ENCODE measurements around the gene TP73. TPM values are rescaled to one million over a fixed set of nuclear protein-coding genes. Genes with fewer than 3 reads are reported as not detected.
"Not testable (repeated sequence)": the region's sequence is repeated elsewhere in the genome, so short reads cannot be mapped to it uniquely, and the experiment has no call there.

Gene TP73
- total RNA-seq, 1 donor from 2014 or later = 1.4 TPM

- H3K4me1 Mint-ChIP-seq (ENCODE audit: low read depth) = no peaks in the 10 kb centered on the region
- no peaks in the 10 kb centered on the region for H3K9me3 Mint-ChIP-seq
- no peak for DNase-seq (ENCODE audit: low spot score)
- no peaks in the 10 kb centered on the region for H3K36me3 Mint-ChIP-seq (ENCODE audit: low read depth)
- H3K27me3 Mint-ChIP-seq (ENCODE audit: insufficient read depth) = peaks cover 23% of the 10 kb centered on the region
- intact Hi-C loops (cut with micrococcal nuclease) = no loop called here
- H3K4me3 Mint-ChIP-seq = no peak within 1 kb of the TSS
- no peak within 1 kb of the TSS for H3K27ac Mint-ChIP-seq
Observed at GRCh38 chr1:3611170-3612019, 40.9 kb upstream of the TP73 start, which contains the start of gene MEGF6. Gene MEGF6 (minus strand): TSS chr1:3611508. CDS start chr1:3611268, 240 bp downstream.

- DNase-seq (ENCODE audit: low spot score) = no peak
- Mint-ChIP-seq H3K4me1 (ENCODE audit: low read depth) (no peaks in the 10 kb centered on the region), H3K36me3 (ENCODE audit: low read depth) (no peaks in the 10 kb centered on the region), H3K27me3 (ENCODE audit: insufficient read depth) (peaks cover 23% of the 10 kb centered on the region), H3K9me3 (no peaks in the 10 kb centered on the region), H3K27ac (no peak overlapping the region), H3K4me3 (no peak overlapping the region)
- intact Hi-C loops (cut with micrococcal nuclease) = no loop called here
Observed at GRCh38 chr1:3612123-3612522, 40.2 kb upstream of the TP73 start.

- H3K4me1 Mint-ChIP-seq (ENCODE audit: low read depth) = peaks cover 4% of the 10 kb centered on the region
- H3K4me3 Mint-ChIP-seq = no peak overlapping the region
- H3K27me3 Mint-ChIP-seq (ENCODE audit: insufficient read depth) = peaks cover 21% of the 10 kb centered on the region
- DNase-seq (ENCODE audit: low spot score) = no peak
- intact Hi-C loops (cut with micrococcal nuclease) = no loop called here
- H3K36me3 Mint-ChIP-seq (ENCODE audit: low read depth) = no peaks in the 10 kb centered on the region
- no peaks in the 10 kb centered on the region for H3K9me3 Mint-ChIP-seq
- H3K27ac Mint-ChIP-seq = no peak overlapping the region
Observed at GRCh38 chr1:3614755-3615742, 37.3 kb upstream of the TP73 start.

- Mint-ChIP-seq H3K36me3 (ENCODE audit: low read depth) (no peaks in the 10 kb centered on the region), H3K27me3 (ENCODE audit: insufficient read depth) (peaks cover 14% of the 10 kb centered on the region), H3K27ac (no peak overlapping the region), H3K4me1 (ENCODE audit: low read depth) (peaks cover 4% of the 10 kb centered on the region), H3K9me3 (no peaks in the 10 kb centered on the region), H3K4me3 (no peak overlapping the region)
- intact Hi-C loops (cut with micrococcal nuclease) = no loop called here
- DNase-seq (ENCODE audit: low spot score) = no peak
Observed at GRCh38 chr1:3616861-3617260, 35.5 kb upstream of the TP73 start.

- H3K4me3 Mint-ChIP-seq = no peak overlapping the region
- peaks cover 12% of the 10 kb centered on the region for H3K4me1 Mint-ChIP-seq (ENCODE audit: low read depth)
- intact Hi-C loops (cut with micrococcal nuclease) = no loop called here
- no peak overlapping the region for H3K27ac Mint-ChIP-seq
- H3K36me3 Mint-ChIP-seq (ENCODE audit: low read depth) = no peaks in the 10 kb centered on the region
- H3K27me3 Mint-ChIP-seq (ENCODE audit: insufficient read depth) = peaks cover 8% of the 10 kb centered on the region
- H3K9me3 Mint-ChIP-seq = no peaks in the 10 kb centered on the region
- no peak for DNase-seq (ENCODE audit: low spot score)
Observed at GRCh38 chr1:3617806-3618345, 34.4 kb upstream of the TP73 start.

GRCh38 chr1:3618531-3618880, 33.8 kb upstream of the TP73 start:
- H3K27ac Mint-ChIP-seq = no peak overlapping the region
- intact Hi-C loops (cut with micrococcal nuclease) = no loop called here
- no peaks in the 10 kb centered on the region for H3K9me3 Mint-ChIP-seq
- H3K36me3 Mint-ChIP-seq (ENCODE audit: low read depth) = no peaks in the 10 kb centered on the region
- H3K4me3 Mint-ChIP-seq = no peak overlapping the region
- peaks cover 15% of the 10 kb centered on the region for H3K4me1 Mint-ChIP-seq (ENCODE audit: low read depth)
- DNase-seq (ENCODE audit: low spot score) = no peak
- H3K27me3 Mint-ChIP-seq (ENCODE audit: insufficient read depth) = peaks cover 12% of the 10 kb centered on the region

GRCh38 chr1:3618881-3619671, 33.2 kb upstream of the TP73 start:
- no peak overlapping the region for H3K4me3 Mint-ChIP-seq

GRCh38 chr1:3620708-3621107, 31.6 kb upstream of the TP73 start:
- intact Hi-C loops (cut with micrococcal nuclease) = loop anchor here (10.0 kb wide), 4 partner anchors 124 to 1206 kb away; partner anchors contain the start of genes PEX10, PRXL2B and SMIM1
- no peak overlapping the region for H3K27ac Mint-ChIP-seq

More at GRCh38 chr1:3618881-3619671, 33.2 kb upstream of the TP73 start:
- Mint-ChIP-seq H3K9me3 (no peaks in the 10 kb centered on the region), H3K27me3 (ENCODE audit: insufficient read depth) (peaks cover 12% of the 10 kb centered on the region), H3K36me3 (ENCODE audit: low read depth) (no peaks in the 10 kb centered on the region), H3K4me1 (ENCODE audit: low read depth) (peaks cover 21% of the 10 kb centered on the region), H3K27ac (no peak overlapping the region)
- peak; percentile 61 for DNase-seq (ENCODE audit: low spot score)
- intact Hi-C loops (cut with micrococcal nuclease) = loop anchor here (1.0 kb wide), 3 partner anchors 54 to 166 kb away; no protein-coding TSS in a partner anchor

GRCh38 chr1:3621151-3621671, 31.1 kb upstream of the TP73 start:
- not testable (repeated sequence) for H3K27ac Mint-ChIP-seq; H3K9me3 Mint-ChIP-seq; H3K36me3 Mint-ChIP-seq (ENCODE audit: low read depth); DNase-seq (ENCODE audit: low spot score); H3K27me3 Mint-ChIP-seq (ENCODE audit: insufficient read depth); H3K4me3 Mint-ChIP-seq
- intact Hi-C loops (cut with micrococcal nuclease) = loop anchor here (10.0 kb wide), 4 partner anchors 124 to 1206 kb away; partner anchors contain the start of genes PEX10, PRXL2B and SMIM1
- H3K4me1 Mint-ChIP-seq (ENCODE audit: low read depth) = peaks cover 29% of the 10 kb centered on the region

More at GRCh38 chr1:3620708-3621107, 31.6 kb upstream of the TP73 start:
- Mint-ChIP-seq H3K4me3 (peak overlapping the region; percentile 24), H3K27me3 (ENCODE audit: insufficient read depth) (peaks cover 8% of the 10 kb centered on the region), H3K9me3 (no peaks in the 10 kb centered on the region), H3K36me3 (ENCODE audit: low read depth) (no peaks in the 10 kb centered on the region), H3K4me1 (ENCODE audit: low read depth) (peaks cover 24% of the 10 kb centered on the region)
- DNase-seq (ENCODE audit: low spot score) = no peak

- intact Hi-C loops (cut with micrococcal nuclease) = loop anchor here (10.0 kb wide), 4 partner anchors 123 to 1207 kb away; partner anchors contain the start of genes PEX10, PRXL2B and SMIM1
- Mint-ChIP-seq H3K27ac (peak overlapping the region; percentile 29), H3K4me3 (peak overlapping the region; percentile 57), H3K4me1 (ENCODE audit: low read depth) (peaks cover 32% of the 10 kb centered on the region)
- DNase-seq (ENCODE audit: low spot score); H3K27me3 Mint-ChIP-seq (ENCODE audit: insufficient read depth); H3K9me3 Mint-ChIP-seq; H3K36me3 Mint-ChIP-seq (ENCODE audit: low read depth): not testable (repeated sequence)
Observed at GRCh38 chr1:3622102-3622501, 30.2 kb upstream of the TP73 start.

GRCh38 chr1:3623441-3624199, 28.7 kb upstream of the TP73 start:
- Mint-ChIP-seq H3K4me1 (ENCODE audit: low read depth) (peaks cover 32% of the 10 kb centered on the region), H3K27ac (no peak overlapping the region), H3K4me3 (peak overlapping the region; percentile 94), H3K9me3 (no peaks in the 10 kb centered on the region), H3K36me3 (ENCODE audit: low read depth) (peaks cover 4% of the 10 kb centered on the region), H3K27me3 (ENCODE audit: insufficient read depth) (peaks cover 8% of the 10 kb centered on the region)
- intact Hi-C loops (cut with micrococcal nuclease) = loop anchor here (1.0 to 10.0 kb wide), 7 partner anchors 27 to 1209 kb away; partner anchors contain the start of genes LRRC47, PEX10, PRXL2B and SMIM1
- DNase-seq (ENCODE audit: low spot score) = no peak
